ENCODE results near the gene ESD.

GRCh38 chr13:46745706-46746105 is 51.3 kb downstream of the ESD start:
- no peak for TF ChIP-seq EZH2 (IDR thresholded peaks at IDR 0.05; ENCODE audit: low read length, unreplicated experiment)
- no peak for TF ChIP-seq CTCF (conservative IDR thresholded peaks at IDR 0.05; ENCODE audit: low read depth, low read length)
- no peak for TF ChIP-seq EZH2phosphoT487 (IDR thresholded peaks at IDR 0.05; ENCODE audit: borderline replicate concordance, low read length)
